OCI-LY7 (cell line): ENCODE results near the gene ISM1.

Experiments used
- CTCF ChIP-seq: fragments of 200-600 bp; sonication (generic); conservative IDR thresholded peaks from 2 replicates; pipeline ENCODE4 v1.5.1; 2014; ENCODE audit warnings: mild to moderate bottlenecking, antibody characterized with exemption, low read length, moderate library complexity, mixed read lengths
- EZH2phosphoT487 ChIP-seq: fragments of 200-600 bp; sonication (generic); IDR thresholded peaks from 2 replicates; pipeline ENCODE4 v1.6.1; 2018; ENCODE audit warnings: low read depth, borderline replicate concordance, mild to moderate bottlenecking, mixed run types, antibody characterized with exemption, low read length, moderate library complexity, mixed read lengths

- no peak for TF ChIP-seq CTCF
- TF ChIP-seq EZH2phosphoT487, result no peak
Measured at GRCh38 chr20:13229538-13229937, 8.5 kb downstream of the ISM1 start.
